ENCODE data around the gene ACTRT2.

The ACTRT2 gene

DNA sequence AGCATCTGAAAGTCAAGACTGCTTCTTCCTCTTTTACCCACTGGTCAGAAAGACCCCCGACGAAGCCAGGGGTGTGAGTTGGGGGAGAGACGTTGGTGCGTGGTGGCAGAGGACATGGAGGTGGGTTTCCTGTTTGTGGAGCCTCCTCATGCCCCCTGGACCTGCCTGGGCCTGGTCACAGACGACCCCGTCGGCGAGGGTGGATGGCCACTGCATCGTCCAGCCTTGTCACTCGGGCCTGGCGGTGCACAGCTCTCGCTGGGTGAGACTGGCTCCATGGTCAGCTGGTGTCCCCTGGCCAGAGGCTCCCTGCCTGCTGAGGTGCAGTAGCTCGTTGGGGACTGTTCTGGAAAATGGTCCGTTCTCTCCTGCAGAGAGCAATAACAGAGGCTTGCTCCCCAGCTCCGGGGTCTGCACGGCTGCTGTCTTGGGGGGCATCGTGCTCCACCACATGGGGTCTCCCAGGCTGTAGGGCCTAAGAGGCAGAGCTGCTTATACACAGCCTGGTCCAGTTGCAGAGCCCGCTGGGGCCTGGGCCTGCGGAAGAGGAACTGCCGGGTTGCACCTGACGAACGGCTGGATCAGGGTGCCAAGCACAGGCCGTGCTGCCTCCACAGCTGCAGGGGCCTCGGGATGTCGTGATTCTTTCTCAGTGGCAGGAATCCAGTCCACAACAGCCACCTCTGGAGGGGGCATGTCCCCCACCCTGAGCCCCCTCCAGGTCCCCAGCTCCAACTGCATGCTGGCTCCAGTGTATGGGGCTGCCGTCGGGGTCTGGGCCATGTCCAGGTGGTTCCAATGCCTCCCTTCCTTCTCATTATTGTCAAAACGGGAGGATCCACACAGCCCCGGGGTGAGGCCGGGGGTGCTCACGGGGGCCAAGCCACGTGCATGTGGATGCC is 18.0 kb upstream of the ACTRT2 start:
- no peak for DNase-seq

GRCh38 chr1:3003941-3004270 is 17.4 kb upstream of the ACTRT2 start:
- no peak for DNase-seq

GRCh38 chr1:3004285-3005205 is 16.7 kb upstream of the ACTRT2 start:
- DNase-seq: no peak

GRCh38 chr1:3005771-3006170 is 15.5 kb upstream of the ACTRT2 start:
- DNase-seq: no peak

- DNase-seq: no peak
Observed at GRCh38 chr1:3007298-3008147, 13.7 kb upstream of the ACTRT2 start.

- no peak for DNase-seq
Observed at GRCh38 chr1:3009021-3009420, 12.2 kb upstream of the ACTRT2 start.

GRCh38 chr1:3009556-3009955 is 11.7 kb upstream of the ACTRT2 start:
- no peak for DNase-seq

DNA sequence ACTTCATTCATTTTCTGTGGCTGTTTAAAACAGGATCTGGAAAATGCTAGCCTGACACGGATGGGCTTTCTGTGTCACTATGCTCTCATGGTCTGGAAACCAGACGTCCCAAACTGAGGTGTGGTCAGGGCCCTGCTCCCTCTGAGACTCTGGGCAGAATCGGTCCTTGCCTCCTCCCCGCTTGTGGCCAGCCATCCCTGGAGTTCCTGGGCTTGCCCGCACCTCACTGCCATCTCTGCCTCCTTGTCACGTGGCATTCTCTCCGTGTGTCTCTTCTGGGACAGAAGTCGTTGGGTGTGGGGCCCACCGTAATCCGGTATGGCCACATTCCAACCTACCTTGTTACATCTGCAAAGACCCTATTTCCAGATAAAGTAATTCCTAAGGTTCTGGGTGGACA is 10.1 kb upstream of the ACTRT2 start:
- no peak for DNase-seq

- no peak for DNase-seq
Observed at GRCh38 chr1:3011631-3012455, 9.4 kb upstream of the ACTRT2 start.

DNA sequence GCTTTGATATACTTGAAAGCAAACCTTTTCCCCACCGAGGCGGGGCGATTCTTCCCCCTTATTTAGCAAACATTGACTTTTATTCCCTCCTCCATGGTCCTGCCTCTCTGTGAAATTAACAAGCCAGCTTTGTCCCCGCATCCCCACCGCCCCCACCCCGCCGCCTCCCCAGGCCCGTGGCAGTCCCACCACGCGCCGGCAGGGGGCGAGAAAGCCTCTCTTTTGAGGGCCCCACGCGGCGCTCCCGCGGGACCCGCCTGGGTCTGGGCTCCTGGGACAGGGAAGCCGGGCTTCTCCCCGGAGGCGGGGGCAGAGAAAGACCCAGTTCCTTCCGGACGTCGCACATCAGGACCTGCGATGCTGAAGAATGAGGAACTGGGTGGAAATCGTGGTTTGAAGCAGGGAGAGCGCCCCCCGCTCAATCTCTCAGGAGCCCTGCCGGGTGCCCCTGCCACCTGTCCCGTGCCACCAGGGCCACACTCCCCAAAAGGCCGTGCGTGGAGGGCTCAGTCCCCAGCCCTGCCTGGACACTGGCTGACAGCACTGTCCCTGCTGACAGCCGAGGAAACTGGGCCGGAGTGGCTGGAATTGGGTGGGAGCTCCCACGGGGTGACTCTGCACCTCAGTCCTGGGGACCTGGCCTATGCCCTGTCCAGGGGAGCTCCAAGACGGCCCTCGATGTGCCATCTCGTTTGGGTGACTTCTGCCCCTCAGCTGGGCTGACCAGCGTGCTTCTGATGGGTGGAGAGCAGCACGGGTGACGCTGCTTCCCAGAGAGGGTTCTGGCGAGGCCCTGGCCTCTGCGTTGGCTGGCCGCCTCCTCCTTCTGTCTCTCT is 8.6 kb upstream of the ACTRT2 start:
- DNase-seq: no peak

- no peak for DNase-seq
Observed at GRCh38 chr1:3013371-3014049, 7.8 kb upstream of the ACTRT2 start.

- no peak for DNase-seq
Observed at GRCh38 chr1:3014050-3014440, 7.2 kb upstream of the ACTRT2 start.

DNA sequence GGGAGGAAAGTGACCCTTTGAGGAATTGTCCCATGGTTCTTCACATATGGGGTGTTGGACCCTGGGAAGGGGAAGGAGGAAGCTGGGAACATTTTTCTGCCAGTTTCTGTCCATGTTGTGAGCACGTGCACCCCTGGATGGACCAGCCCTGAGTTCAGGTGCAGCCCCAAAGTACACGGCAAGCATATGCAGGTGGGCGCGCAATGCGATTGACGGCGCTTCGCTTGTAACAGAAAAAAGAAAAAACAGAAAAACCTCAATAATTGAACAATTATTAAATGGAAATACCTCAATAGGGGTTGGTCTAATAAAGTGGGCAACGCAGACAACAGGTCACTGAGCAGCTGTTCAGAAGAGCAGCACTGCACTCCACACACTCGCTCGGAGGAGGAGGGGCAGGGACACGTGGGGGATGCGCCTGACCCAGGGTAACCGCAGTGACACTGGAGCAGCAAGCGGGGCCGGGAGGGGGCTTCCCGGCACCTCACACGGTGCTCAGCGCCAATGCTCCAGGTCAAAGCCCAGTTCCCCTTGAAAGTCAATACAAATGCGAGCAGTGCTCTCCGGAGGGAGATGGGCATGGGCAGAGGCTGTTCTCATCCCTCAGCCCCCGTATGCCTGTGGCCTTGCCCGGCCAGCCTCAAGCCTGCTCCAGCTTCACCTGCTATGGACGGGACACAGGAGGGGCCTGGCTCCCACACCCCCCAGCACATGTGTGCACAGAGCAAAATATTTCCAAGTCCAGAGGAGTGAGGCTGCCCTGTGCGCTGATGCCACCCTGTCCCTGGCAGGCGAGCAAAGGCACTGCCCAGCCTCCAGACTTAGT is 6.6 kb upstream of the ACTRT2 start:
- DNase-seq: no peak

GRCh38 chr1:3015269-3015635 is 6.0 kb upstream of the ACTRT2 start:
- DNase-seq: no peak

- no peak for DNase-seq
Observed at GRCh38 chr1:3015744-3016143, 5.5 kb upstream of the ACTRT2 start.

- no peak for DNase-seq
Observed at GRCh38 chr1:3016641-3017439, 4.4 kb upstream of the ACTRT2 start.

DNA sequence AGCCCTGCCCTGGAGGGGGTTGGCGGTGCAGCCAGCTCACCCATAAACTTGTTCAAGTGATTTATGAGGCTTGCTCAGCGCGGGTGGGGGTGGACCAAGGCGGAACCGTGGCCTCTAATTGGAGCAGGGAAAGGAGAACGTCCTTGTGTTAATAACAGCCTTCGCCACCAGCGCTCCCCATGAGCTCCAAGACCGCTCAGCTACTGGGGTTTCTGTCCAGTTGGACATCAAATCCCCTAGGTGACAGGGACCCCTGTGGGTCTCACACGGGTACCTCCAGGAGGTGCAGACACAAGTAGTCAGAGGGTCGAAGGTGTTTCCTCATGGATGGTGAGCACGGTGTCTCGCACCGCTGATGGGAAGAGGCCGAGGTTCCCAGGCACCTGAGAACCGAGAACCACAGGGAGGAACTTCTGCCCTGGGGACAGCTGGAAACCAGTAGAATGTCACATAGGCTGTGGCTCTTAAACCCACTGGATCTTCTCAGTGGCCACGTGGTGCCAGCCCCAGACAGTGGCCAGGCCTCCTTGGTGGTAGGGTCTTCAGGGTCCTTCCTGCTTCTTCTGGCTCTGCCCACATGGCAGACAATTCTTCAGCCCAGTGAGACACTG is 3.7 kb upstream of the ACTRT2 start:
- DNase-seq: no peak

DNA sequence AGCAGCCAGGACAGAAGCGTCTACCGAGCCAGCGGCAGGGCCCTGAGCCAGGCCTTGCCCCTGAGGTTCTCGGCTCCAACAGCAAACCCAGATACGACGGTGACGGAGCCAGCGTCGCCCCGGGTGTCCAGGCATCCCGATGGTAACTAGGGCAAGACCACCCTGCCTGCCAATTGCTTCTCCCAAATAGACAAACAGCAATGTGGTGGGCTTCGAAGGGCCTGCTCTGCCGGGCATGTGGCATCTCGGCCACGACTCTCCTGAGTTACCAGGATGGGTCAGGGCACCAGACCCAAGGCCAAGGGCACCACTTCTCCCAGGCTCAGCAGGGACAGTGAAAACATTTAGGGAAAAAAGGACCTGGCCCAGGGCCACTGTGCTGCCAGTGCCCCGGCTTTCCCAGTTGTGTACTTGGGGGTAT is 3.2 kb upstream of the ACTRT2 start:
- no peak for DNase-seq
